CD4-positive, CD25-positive, alpha-beta regulatory T cell (primary cell): ENCODE results near the gene FILIP1L. TPM values are rescaled to one million over a fixed set of nuclear protein-coding genes. Genes with fewer than 3 reads are reported as not detected.

Experiments
- ATAC-seq, 2 donors: fragments of 150-1000 bp; cut with Tn5 transposase; one replicate each; pipeline ENCODE4 v1.10.0; 2021; ENCODE audit warnings: low read depth in 2 of 2, moderate number of reproducible peaks in 2 of 2, moderate library complexity in 1 of 2
- DNase-seq, 3 donors: peaks; one replicate each; pipeline versions ENCODE4 v3.0.0 to v3.0.0-alpha.2; 2012 to 2022; ENCODE audit warnings: mixed read lengths in 1 of 3
- H3K27ac ChIP-seq: one replicate; pipeline ENCODE4 v1.7.0; 2013; ENCODE audit warnings: mild to moderate bottlenecking, low read length; ENCODE audit not compliant: insufficient read depth, poor library complexity, severe bottlenecking
- H3K27me3 ChIP-seq: one replicate; pipeline ENCODE4 v1.7.0; 2013; ENCODE audit warnings: low read length; ENCODE audit not compliant: control insufficient read depth, insufficient read depth
- H3K36me3 ChIP-seq: one replicate; pipeline ENCODE4 v1.7.0; 2013; ENCODE audit warnings: mild to moderate bottlenecking, low read length, moderate library complexity; ENCODE audit not compliant: control insufficient read depth, insufficient read depth
- H3K4me1 ChIP-seq: 2 replicates; pipeline ENCODE4 v1.7.0; 2013; ENCODE audit warnings: mild to moderate bottlenecking, low read length; ENCODE audit not compliant: insufficient read depth, control insufficient read depth, poor library complexity, severe bottlenecking
- H3K4me3 ChIP-seq: one replicate; pipeline ENCODE4 v1.7.0; 2013; ENCODE audit warnings: low read depth, mild to moderate bottlenecking, low read length, moderate library complexity
- H3K9me3 ChIP-seq, 2 experiments: 1 replicate in 1 of 2; 2 replicates in 1 of 2; pipeline ENCODE4 v1.7.0; 2013; ENCODE audit warnings: low read length in 2 of 2, mild to moderate bottlenecking in 1 of 2, moderate library complexity in 1 of 2; ENCODE audit not compliant: control insufficient read depth in 2 of 2
- H3K27ac Mint-ChIP-seq, 3 donors: one replicate each; pipeline ENCODE4 v1.8.0; 2020 to 2022; ENCODE audit warnings: mild to moderate bottlenecking in 3 of 3, mixed read lengths in 3 of 3, moderate library complexity in 2 of 3
- H3K27me3 Mint-ChIP-seq: one replicate; pipeline ENCODE4 v1.8.0; 2022; ENCODE audit warnings: mild to moderate bottlenecking, mixed read lengths
- H3K36me3 Mint-ChIP-seq: one replicate; pipeline ENCODE4 v1.8.0; 2020; ENCODE audit warnings: mixed read lengths
- H3K4me1 Mint-ChIP-seq, 4 donors: one replicate each; pipeline ENCODE4 v1.8.0; 2020 to 2022; ENCODE audit warnings: mixed read lengths in 4 of 4, mild to moderate bottlenecking in 1 of 4
- H3K4me3 Mint-ChIP-seq, 4 donors: one replicate each; pipeline ENCODE4 v1.8.0; 2020 to 2022; ENCODE audit warnings: mild to moderate bottlenecking in 4 of 4, mixed read lengths in 4 of 4, moderate library complexity in 3 of 4
- H3K9me3 Mint-ChIP-seq, 7 donors: one replicate each; pipeline ENCODE4 v1.8.0; 2020 to 2022; ENCODE audit warnings: mixed read lengths in 7 of 7, mild to moderate bottlenecking in 3 of 7, moderate library complexity in 2 of 7
- polyA plus RNA-seq, 4 donors: library from polyadenylated mRNA; unstranded; fragments of 300-500 nt; fragmentation: Illumina TruSeq; gene quantifications; one replicate each; pipeline ENCODE4 v1.2.3, GENCODE V29; 2021
- total RNA-seq: library from RNA; stranded (reverse); gene quantifications from one replicate; pipeline ENCODE4 v1.2.3, GENCODE V29; 2022

Gene FILIP1L
- total and polyA plus RNA-seq, 5 donors from 2014 or later = 0.37 to 1.0 (median 0.65) TPM; not detected in 2

GRCh38 chr3:99938270-99938911 lies 175.9 kb downstream of the FILIP1L start:
- Histone ChIP-seq H3K27me3 (no peaks in the 10 kb centered on the region), H3K4me1 (peaks cover 3% of the 10 kb centered on the region), H3K9me3 (no peaks in the 10 kb centered on the region), H3K27ac (no peak overlapping the region), H3K4me3 (peak overlapping the region; percentile 27), H3K36me3 (no peaks in the 10 kb centered on the region)
- no peaks in the 10 kb centered on the region for H3K9me3 Mint-ChIP-seq
- DNase-seq = no peak
- H3K4me1 Mint-ChIP-seq = peaks cover 7 to 24% (median 20%) of the 10 kb centered on the region in 4 donors
- H3K27me3 Mint-ChIP-seq = no peaks in the 10 kb centered on the region
- ATAC-seq = no peak
- peak overlapping the region in 2 of 4 donors; percentile 24 to 42 for H3K4me3 Mint-ChIP-seq
- H3K36me3 Mint-ChIP-seq = peaks cover 3% of the 10 kb centered on the region
- H3K27ac Mint-ChIP-seq = peak overlapping the region in 1 of 3 donors; percentile 35

GRCh38 chr3:99934975-99935797 lies 179.1 kb downstream of the FILIP1L start:
- H3K9me3 ChIP-seq = no peaks in the 10 kb centered on the region
- Mint-ChIP-seq H3K9me3 (peaks cover 0 to 2% (median 0%) of the 10 kb centered on the region in 7 donors), H3K36me3 (peaks cover 5% of the 10 kb centered on the region), H3K27me3 (no peaks in the 10 kb centered on the region), H3K27ac (no peak overlapping the region), H3K4me3 (no peak overlapping the region), H3K4me1 (peaks cover 7 to 24% (median 18%) of the 10 kb centered on the region in 4 donors)
- no peaks in the 10 kb centered on the region for H3K27me3 ChIP-seq
- DNase-seq (no peak), ATAC-seq (no peak)
- H3K4me3 ChIP-seq = no peak overlapping the region
- H3K27ac ChIP-seq = no peak overlapping the region
- peaks cover 3% of the 10 kb centered on the region for H3K4me1 ChIP-seq
- no peaks in the 10 kb centered on the region for H3K36me3 ChIP-seq

- H3K4me1 ChIP-seq = peaks cover 3% of the 10 kb centered on the region
- Mint-ChIP-seq H3K36me3 (peaks cover 5% of the 10 kb centered on the region), H3K9me3 (peaks cover 0 to 2% (median 0%) of the 10 kb centered on the region in 7 donors), H3K4me3 (no peak overlapping the region), H3K27me3 (no peaks in the 10 kb centered on the region), H3K27ac (no peak overlapping the region), H3K4me1 (peaks cover 2 to 22% (median 18%) of the 10 kb centered on the region in 4 donors)
- DNase-seq = no peak
- H3K27me3 ChIP-seq = no peaks in the 10 kb centered on the region
- H3K36me3 ChIP-seq = no peaks in the 10 kb centered on the region
- no peak overlapping the region for H3K4me3 ChIP-seq
- no peak overlapping the region for H3K27ac ChIP-seq
- ATAC-seq = no peak
- no peaks in the 10 kb centered on the region for H3K9me3 ChIP-seq
Observed at GRCh38 chr3:99933971-99934750, 180.1 kb downstream of the FILIP1L start.

- Histone ChIP-seq H3K27me3 (no peaks in the 10 kb centered on the region), H3K4me3 (no peak overlapping the region), H3K36me3 (no peaks in the 10 kb centered on the region), H3K9me3 (no peaks in the 10 kb centered on the region), H3K4me1 (no peaks in the 10 kb centered on the region), H3K27ac (no peak overlapping the region)
- H3K27me3 Mint-ChIP-seq = no peaks in the 10 kb centered on the region
- peaks cover 5% of the 10 kb centered on the region for H3K36me3 Mint-ChIP-seq
- ATAC-seq (no peak), DNase-seq (no peak)
- H3K27ac Mint-ChIP-seq = no peak overlapping the region
- no peak overlapping the region for H3K4me3 Mint-ChIP-seq
- H3K9me3 Mint-ChIP-seq = peaks cover 0 to 2% (median 0%) of the 10 kb centered on the region in 7 donors
- peaks cover 0 to 20% (median 0%) of the 10 kb centered on the region in 4 donors for H3K4me1 Mint-ChIP-seq
Observed at GRCh38 chr3:99931059-99931458, 183.2 kb downstream of the FILIP1L start.

- H3K4me1 Mint-ChIP-seq = peaks cover 0 to 17% (median 0%) of the 10 kb centered on the region in 4 donors
- no peak overlapping the region for H3K27ac Mint-ChIP-seq
- no peak for ATAC-seq
- Histone ChIP-seq H3K4me3 (no peak overlapping the region), H3K27me3 (no peaks in the 10 kb centered on the region), H3K27ac (no peak overlapping the region), H3K4me1 (no peaks in the 10 kb centered on the region), H3K9me3 (no peaks in the 10 kb centered on the region), H3K36me3 (no peaks in the 10 kb centered on the region)
- no peak for DNase-seq
- no peaks in the 10 kb centered on the region for H3K27me3 Mint-ChIP-seq
- H3K9me3 Mint-ChIP-seq = peaks cover 0 to 2% (median 0%) of the 10 kb centered on the region in 7 donors
- H3K4me3 Mint-ChIP-seq = no peak overlapping the region
- H3K36me3 Mint-ChIP-seq = peaks cover 5% of the 10 kb centered on the region
Observed at GRCh38 chr3:99929745-99930139, 184.6 kb downstream of the FILIP1L start.

GRCh38 chr3:99928771-99929744 lies 185.2 kb downstream of the FILIP1L start:
- no peaks in the 10 kb centered on the region for H3K4me1 ChIP-seq
- no peak for ATAC-seq
- Mint-ChIP-seq H3K4me3 (no peak overlapping the region), H3K9me3 (peaks cover 0 to 2% (median 0%) of the 10 kb centered on the region in 7 donors), H3K27me3 (no peaks in the 10 kb centered on the region), H3K27ac (no peak overlapping the region), H3K4me1 (peaks cover 0 to 12% (median 0%) of the 10 kb centered on the region in 4 donors), H3K36me3 (peaks cover 5% of the 10 kb centered on the region)
- no peaks in the 10 kb centered on the region for H3K36me3 ChIP-seq
- H3K9me3 ChIP-seq = no peaks in the 10 kb centered on the region
- no peaks in the 10 kb centered on the region for H3K27me3 ChIP-seq
- no peak overlapping the region for H3K27ac ChIP-seq
- no peak overlapping the region for H3K4me3 ChIP-seq
- no peak for DNase-seq
